Measurements from ENCODE around the gene ARID1B.

DNA sequence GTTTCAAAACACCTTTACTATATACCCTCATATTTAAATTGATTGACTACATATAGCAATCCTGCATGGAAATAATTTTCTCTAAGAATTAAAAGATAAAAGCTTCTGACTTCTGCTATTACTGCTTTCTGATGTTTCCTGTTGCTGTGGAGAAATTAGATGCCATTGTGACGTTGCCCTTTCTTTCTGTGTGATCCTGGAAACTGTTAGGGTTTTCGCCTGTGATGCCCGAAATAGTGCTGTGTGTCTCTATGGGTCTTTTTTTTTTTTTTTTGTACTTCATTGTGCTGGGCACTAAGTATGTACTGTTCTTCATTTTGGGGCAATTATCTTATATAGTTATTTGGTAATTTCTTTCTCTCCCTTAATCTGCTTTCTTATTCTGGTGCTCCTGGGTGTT is 205.0 kb downstream of the ARID1B start:
- TF ChIP-seq CTCF (conservative IDR thresholded peaks at IDR 0.05; ENCODE audit: low read depth, low read length), result no peak
- no peak for TF ChIP-seq BHLHE40 (IDR thresholded peaks at IDR 0.05; ENCODE audit: low read depth, low read length)
- no peak for TF ChIP-seq MAZ (IDR thresholded peaks at IDR 0.05; ENCODE audit: borderline replicate concordance, low read depth, low read length)
- no peak for TF ChIP-seq RAD21 (IDR thresholded peaks at IDR 0.05; ENCODE audit: low read length)
- no peak for TF ChIP-seq POLR2A (IDR thresholded peaks at IDR 0.05; ENCODE audit: low read depth, low read length)

Measured in IMR-90 (cell line).